ENCODE results near the gene ISCU.

DNA sequence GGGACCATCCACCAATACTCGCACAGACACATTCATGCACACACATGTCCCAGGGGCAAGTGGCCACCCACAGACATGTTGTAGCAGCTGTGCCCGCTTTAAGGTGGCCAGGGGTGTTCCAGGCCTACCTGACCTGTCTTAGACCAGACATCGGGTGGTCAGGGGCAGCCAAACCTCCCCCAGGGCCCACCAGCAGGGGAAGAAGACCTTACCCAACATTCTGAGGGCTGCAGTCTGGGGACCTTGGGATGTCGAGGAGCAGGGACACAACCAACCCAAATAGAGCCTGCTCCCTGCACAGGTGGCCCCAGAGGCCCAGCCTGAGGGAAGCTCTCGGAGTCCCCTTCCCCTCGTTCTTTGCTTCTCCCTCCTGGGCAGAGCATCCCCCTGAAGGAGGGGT lies 37.1 kb downstream of the ISCU start:
- TF ChIP-seq GATA2 (IDR thresholded peaks at IDR 0.05; ENCODE audit: low read depth, low read length) (no peak), GATA3 (IDR thresholded peaks at IDR 0.05; ENCODE audit: low read depth, low read length) (no peak)
